ENCODE data around the gene SH3PXD2A. TPM values are rescaled to one million over a fixed set of nuclear protein-coding genes. Genes with fewer than 3 reads are reported as not detected.
A peak's percentile ranks its signal among the peaks of the same experiment; 100 is the strongest.

SH3PXD2A gene
- total RNA-seq, 1 donor from 2014 or later = 17.3 TPM

GRCh38 chr10:103818765-103819374, 36.5 kb downstream of the SH3PXD2A start:
- DNase-seq (ENCODE audit: low read depth) (no peak), FAIRE-seq (no peak)
- H3K9me3 Mint-ChIP-seq (ENCODE audit: unreplicated experiment) = no peaks in the 10 kb centered on the region
- H3K4me1 ChIP-seq (ENCODE audit: insufficient read depth, low read length) = peaks cover 13% of the 10 kb centered on the region
- H3K27me3 Mint-ChIP-seq (ENCODE audit: low read depth, unreplicated experiment) = no peaks in the 10 kb centered on the region
- H3K27ac ChIP-seq (ENCODE audit: low read depth, low read length) = no peak overlapping the region
- H3K9me3 ChIP-seq (ENCODE audit: insufficient read depth, low read depth, low read length) = no peaks in the 10 kb centered on the region
- H3K27ac Mint-ChIP-seq (ENCODE audit: unreplicated experiment) = no peak overlapping the region
- TF ChIP-seq CTCF (IDR thresholded peaks at IDR 0.05; ENCODE audit: insufficient read depth, low read depth, low read length) (no peak), EZH2 (IDR thresholded peaks at IDR 0.05; ENCODE audit: insufficient read depth, low read length) (no peak)
- H3K4me2 ChIP-seq (ENCODE audit: low read length) = no peak overlapping the region
- H3K36me3 ChIP-seq (ENCODE audit: insufficient read depth, low read length) = no peaks in the 10 kb centered on the region
- peaks cover 3% of the 10 kb centered on the region for H3K27me3 ChIP-seq (ENCODE audit: insufficient read depth, low read length)
- no peak overlapping the region for H3K4me3 Mint-ChIP-seq (ENCODE audit: unreplicated experiment)
- H3K9ac ChIP-seq (ENCODE audit: low read length) = no peak overlapping the region
- H3K4me3 ChIP-seq (ENCODE audit: insufficient read depth, low read depth, low read length) = no peak overlapping the region
- H3K4me1 Mint-ChIP-seq (ENCODE audit: low read depth, unreplicated experiment) = peaks cover 29% of the 10 kb centered on the region
- H3K79me2 ChIP-seq (ENCODE audit: insufficient read depth, low read length) = peaks cover 5% of the 10 kb centered on the region
- peaks cover 40% of the 10 kb centered on the region for H4K20me1 ChIP-seq (ENCODE audit: insufficient read depth, low read length)
- H3K36me3 Mint-ChIP-seq (ENCODE audit: low read depth, unreplicated experiment) = no peaks in the 10 kb centered on the region
- no peak overlapping the region for H2AFZ ChIP-seq (ENCODE audit: low read depth, low read length)

GRCh38 chr10:103818105-103818504, 37.3 kb downstream of the SH3PXD2A start:
- FAIRE-seq (no peak), DNase-seq (ENCODE audit: low read depth) (no peak)
- H3K4me3 ChIP-seq (ENCODE audit: insufficient read depth, low read depth, low read length) = no peak overlapping the region
- H3K27ac ChIP-seq (ENCODE audit: low read depth, low read length) = no peak overlapping the region
- Mint-ChIP-seq H3K27ac (ENCODE audit: unreplicated experiment) (no peak overlapping the region), H3K9me3 (ENCODE audit: unreplicated experiment) (no peaks in the 10 kb centered on the region), H3K36me3 (ENCODE audit: low read depth, unreplicated experiment) (no peaks in the 10 kb centered on the region), H3K27me3 (ENCODE audit: low read depth, unreplicated experiment) (no peaks in the 10 kb centered on the region), H3K4me1 (ENCODE audit: low read depth, unreplicated experiment) (peaks cover 25% of the 10 kb centered on the region), H3K4me3 (ENCODE audit: unreplicated experiment) (no peak overlapping the region)
- H2AFZ ChIP-seq (ENCODE audit: low read depth, low read length) = no peak overlapping the region
- peaks cover 5% of the 10 kb centered on the region for H3K79me2 ChIP-seq (ENCODE audit: insufficient read depth, low read length)
- H3K27me3 ChIP-seq (ENCODE audit: insufficient read depth, low read length) = peaks cover 3% of the 10 kb centered on the region
- H3K4me1 ChIP-seq (ENCODE audit: insufficient read depth, low read length) = peaks cover 13% of the 10 kb centered on the region
- H3K9me3 ChIP-seq (ENCODE audit: insufficient read depth, low read depth, low read length) = no peaks in the 10 kb centered on the region
- H4K20me1 ChIP-seq (ENCODE audit: insufficient read depth, low read length) = peaks cover 34% of the 10 kb centered on the region
- no peaks in the 10 kb centered on the region for H3K36me3 ChIP-seq (ENCODE audit: insufficient read depth, low read length)
- H3K4me2 ChIP-seq (ENCODE audit: low read length) = no peak overlapping the region
- TF ChIP-seq CTCF (IDR thresholded peaks at IDR 0.05; ENCODE audit: insufficient read depth, low read depth, low read length) = no peak
- TF ChIP-seq EZH2 (IDR thresholded peaks at IDR 0.05; ENCODE audit: insufficient read depth, low read length) = no peak
- no peak overlapping the region for H3K9ac ChIP-seq (ENCODE audit: low read length)

DNA sequence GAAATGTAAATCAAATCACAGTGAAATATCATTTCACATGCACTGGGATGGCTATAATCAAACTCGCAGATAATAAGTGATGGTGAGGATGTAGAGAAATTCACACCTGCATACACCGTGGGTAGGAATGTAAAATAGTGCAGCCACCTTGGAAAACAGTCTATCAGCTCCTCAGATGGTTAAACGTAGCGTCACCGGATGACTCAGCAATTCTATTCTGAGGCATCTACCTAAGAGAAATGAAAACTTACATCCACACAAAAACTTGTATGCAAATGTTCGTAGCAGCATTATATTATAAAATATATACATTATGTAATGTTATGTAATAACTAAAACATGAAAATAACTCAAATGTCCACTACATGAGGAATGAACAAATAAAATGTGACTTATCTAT, 38.9 kb downstream of the SH3PXD2A start:
- H3K27ac Mint-ChIP-seq (ENCODE audit: unreplicated experiment) = no peak overlapping the region

More for the DNA sequence above, 38.9 kb downstream of the SH3PXD2A start:
- peaks cover 33% of the 10 kb centered on the region for H4K20me1 ChIP-seq (ENCODE audit: insufficient read depth, low read length)
- Mint-ChIP-seq H3K9me3 (ENCODE audit: unreplicated experiment) (no peaks in the 10 kb centered on the region), H3K27me3 (ENCODE audit: low read depth, unreplicated experiment) (no peaks in the 10 kb centered on the region), H3K4me1 (ENCODE audit: low read depth, unreplicated experiment) (peaks cover 26% of the 10 kb centered on the region), H3K36me3 (ENCODE audit: low read depth, unreplicated experiment) (peaks cover 2% of the 10 kb centered on the region), H3K4me3 (ENCODE audit: unreplicated experiment) (no peak overlapping the region)
- no peak overlapping the region for H3K27ac ChIP-seq (ENCODE audit: low read depth, low read length)
- H3K4me1 ChIP-seq (ENCODE audit: insufficient read depth, low read length) = peaks cover 17% of the 10 kb centered on the region
- H3K36me3 ChIP-seq (ENCODE audit: insufficient read depth, low read length) = no peaks in the 10 kb centered on the region
- no peaks in the 10 kb centered on the region for H3K9me3 ChIP-seq (ENCODE audit: insufficient read depth, low read depth, low read length)
- FAIRE-seq (no peak), DNase-seq (ENCODE audit: low read depth) (peak; percentile 60)
- H3K27me3 ChIP-seq (ENCODE audit: insufficient read depth, low read length) = peaks cover 3% of the 10 kb centered on the region
- no peak overlapping the region for H3K9ac ChIP-seq (ENCODE audit: low read length)
- no peak overlapping the region for H3K4me2 ChIP-seq (ENCODE audit: low read length)
- no peak overlapping the region for H3K4me3 ChIP-seq (ENCODE audit: insufficient read depth, low read depth, low read length)
- TF ChIP-seq EZH2 (IDR thresholded peaks at IDR 0.05; ENCODE audit: insufficient read depth, low read length) = no peak
- no peak for TF ChIP-seq CTCF (IDR thresholded peaks at IDR 0.05; ENCODE audit: insufficient read depth, low read depth, low read length)
- peaks cover 5% of the 10 kb centered on the region for H3K79me2 ChIP-seq (ENCODE audit: insufficient read depth, low read length)
- H2AFZ ChIP-seq (ENCODE audit: low read depth, low read length) = no peak overlapping the region
